ENCODE measurements around the gene TNFRSF6B.

- TF ChIP-seq CTCF (conservative IDR thresholded peaks at IDR 0.05; ENCODE audit: low read depth, low read length), result no peak
- TF ChIP-seq NFE2L2 (IDR thresholded peaks at IDR 0.05; ENCODE audit: low read depth, low read length), result no peak
- TF ChIP-seq CEBPB (IDR thresholded peaks at IDR 0.05; ENCODE audit: low read depth, low read length), result no peak
- no peak for TF ChIP-seq POLR2A (IDR thresholded peaks at IDR 0.05; ENCODE audit: low read depth, low read length)
- no peak for TF ChIP-seq RAD21 (IDR thresholded peaks at IDR 0.05; ENCODE audit: low read length)
- no peak for TF ChIP-seq RFX5 (IDR thresholded peaks at IDR 0.05; ENCODE audit: low read depth, low read length)
- TF ChIP-seq RCOR1 (IDR thresholded peaks at IDR 0.05; ENCODE audit: insufficient replicate concordance, low read length), result no peak
- no peak for TF ChIP-seq MAZ (IDR thresholded peaks at IDR 0.05; ENCODE audit: borderline replicate concordance, low read depth, low read length)
- TF ChIP-seq MXI1 (IDR thresholded peaks at IDR 0.05; ENCODE audit: borderline replicate concordance, low read depth, low read length), result no peak
- no peak for TF ChIP-seq SMC3 (IDR thresholded peaks at IDR 0.05; ENCODE audit: low read depth, low read length)
These were observed 34.3 kb upstream of the TNFRSF6B start for GRCh38 chr20:63661959-63662812.
